ENCODE measurements around the gene RAB11FIP3. TPM values are rescaled to one million over a fixed set of nuclear protein-coding genes. Genes with fewer than 3 reads are reported as not detected.

Gene RAB11FIP3
- polyA plus RNA-seq, 1 of the 3 experiments (the other 2 are of a cell fraction): 24.8 TPM

DNA sequence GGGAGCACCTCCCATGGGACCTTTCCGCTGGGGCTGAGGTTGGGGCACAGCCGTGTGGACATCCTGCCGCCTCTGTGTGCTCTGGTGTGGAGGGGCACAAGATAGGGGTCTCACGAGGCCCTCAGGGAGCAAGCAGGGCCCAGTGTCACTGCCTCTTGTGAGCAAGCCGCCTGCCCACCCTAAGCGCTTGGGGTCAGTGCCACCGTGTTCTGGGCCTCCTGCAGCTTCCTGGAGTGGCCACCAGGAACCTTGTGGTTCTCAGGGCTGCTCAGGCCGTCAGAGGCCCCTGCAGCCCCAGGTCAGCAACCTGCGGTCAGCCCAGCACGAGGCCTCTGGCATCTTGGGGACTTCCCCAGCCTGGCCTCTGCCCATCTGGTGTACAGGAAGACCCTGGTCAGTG is 88.5 kb downstream of the RAB11FIP3 start:
- Histone ChIP-seq H3K4me3 (ENCODE audit: low read depth in 2 of 2, low read length in 1 of 2) (no peak overlapping the region), H2AFZ (ENCODE audit: low read depth) (no peak overlapping the region), H3K27ac (ENCODE audit: low read depth in 2 of 2, low read length in 1 of 2) (no peak overlapping the region), H3K79me2 (ENCODE audit: insufficient read depth) (no peaks in the 10 kb centered on the region), H3K9me2 (no peaks in the 10 kb centered on the region), H3K27me3 (ENCODE audit: insufficient read depth) (no peaks in the 10 kb centered on the region), H4K20me1 (ENCODE audit: insufficient read depth) (no peaks in the 10 kb centered on the region), H3K9ac (no peak overlapping the region), H3K4me2 (no peak overlapping the region), H3K4me1 (ENCODE audit: control insufficient read depth in 1 of 2, insufficient read depth in 2 of 2, low read depth in 1 of 2, low read length in 1 of 2) (no peaks in the 10 kb centered on the region), H3K36me3 (replicated peaks in 1 of 2; ENCODE audit: control insufficient read depth in 1 of 2, insufficient read depth in 2 of 2, low read length in 1 of 2) (peaks cover 0 to 22% of the 10 kb centered on the region in 2 experiments), H3F3A (replicated peaks; ENCODE audit: insufficient read depth) (no peaks in the 10 kb centered on the region), H3K9me3 (no peaks in the 10 kb centered on the region)
- no peak for DNase-seq
- no peak for TF ChIP-seq FOSL2 (IDR thresholded peaks at IDR 0.05; ENCODE audit: borderline replicate concordance, low read depth)
- TF ChIP-seq FOXJ3 (CRISPR knock-in tag; IDR thresholded peaks at IDR 0.05): no peak
- TF ChIP-seq RXRA (IDR thresholded peaks at IDR 0.05; ENCODE audit: borderline replicate concordance, low read depth): no peak
- TF ChIP-seq NRF1 (IDR thresholded peaks at IDR 0.05; ENCODE audit: low read depth, low read length): no peak
- ChIA-PET POLR2A (interaction anchor here (1.3 to 1.6 kb wide), 2 partner anchors 13 to 95 kb away, joined by 4 to 6 read pairs; partner anchors contain the start of gene CAPN15), CTCF (interaction anchor here (1.2 to 1.7 kb wide), 2 partner anchors 12 to 26 kb away, joined by 3 to 4 read pairs; no protein-coding TSS in a partner anchor)
- WGBS (ENCODE audit: low lambda C conversion rate): 95% methylated on average over 6 of the region's 10 CpGs

DNA sequence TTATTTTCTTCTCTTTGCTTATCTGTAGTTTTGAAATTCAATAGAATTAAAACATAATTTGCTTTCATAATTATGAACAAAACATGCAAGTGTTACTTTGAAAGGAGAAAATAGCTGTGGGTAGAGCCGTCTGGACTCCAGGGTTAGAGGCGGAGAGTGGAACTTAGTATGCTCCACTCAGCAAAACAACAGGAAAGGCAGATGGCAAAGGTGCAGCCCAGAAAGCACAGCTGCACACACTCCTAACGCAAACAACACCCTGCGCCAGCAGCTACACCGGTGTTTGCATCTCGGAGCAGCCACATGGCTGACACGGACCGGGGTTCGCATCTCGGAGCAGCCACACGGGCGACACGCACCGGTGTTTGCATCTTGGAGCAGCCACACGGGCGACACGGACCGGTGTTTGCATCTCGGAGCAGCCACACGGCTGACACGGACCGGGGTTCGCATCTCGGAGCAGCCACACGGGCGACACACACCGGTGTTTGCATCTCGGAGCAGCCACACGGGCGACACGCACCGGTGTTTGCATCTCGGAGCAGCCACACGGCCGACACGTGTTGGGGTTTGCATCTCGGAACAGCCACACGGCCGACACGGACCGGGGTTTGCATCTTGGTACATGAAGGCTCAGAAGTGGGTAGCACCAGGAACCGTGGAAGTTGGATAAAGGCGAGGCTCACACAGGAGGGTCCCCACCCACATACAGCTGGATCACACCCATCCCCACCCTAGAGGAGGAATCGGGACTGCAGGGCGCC is 89.9 kb downstream of the RAB11FIP3 start:
- ChIA-PET CTCF (interaction anchor here (0.9 kb wide), 2 partner anchors 12 to 20 kb away, joined by 3 to 4 read pairs; partner anchors contain the start of gene CAPN15), POLR2A (interaction anchor here (1.3 to 1.6 kb wide), 2 partner anchors 12 to 96 kb away, joined by 4 to 6 read pairs; partner anchors contain the start of gene CAPN15)
- H3K27ac ChIP-seq (ENCODE audit: low read depth in 2 of 2, low read length in 1 of 2): no peak overlapping the region
- H3K9me2 ChIP-seq: no peaks in the 10 kb centered on the region
- H4K20me1 ChIP-seq (ENCODE audit: insufficient read depth): no peaks in the 10 kb centered on the region
- no peak overlapping the region for H3K9ac ChIP-seq
- TF ChIP-seq FOXM1 (IDR thresholded peaks at IDR 0.05; ENCODE audit: low read depth) (no peak), MEF2A (IDR thresholded peaks at IDR 0.05; ENCODE audit: borderline replicate concordance, low read depth) (no peak)
- no peak overlapping the region for H2AFZ ChIP-seq (ENCODE audit: low read depth)
- H3K4me2 ChIP-seq: no peak overlapping the region
- DNase-seq: no peak
- H3K4me1 ChIP-seq (ENCODE audit: control insufficient read depth in 1 of 2, insufficient read depth in 2 of 2, low read depth in 1 of 2, low read length in 1 of 2): no peaks in the 10 kb centered on the region
- no peak overlapping the region for H3K4me3 ChIP-seq (ENCODE audit: low read depth in 2 of 2, low read length in 1 of 2)
- 94% methylated on average over 29 of the region's 45 CpGs for WGBS (ENCODE audit: low lambda C conversion rate)
- peaks cover 0 to 32% of the 10 kb centered on the region in 2 experiments for H3K36me3 ChIP-seq (replicated peaks in 1 of 2; ENCODE audit: control insufficient read depth in 1 of 2, insufficient read depth in 2 of 2, low read length in 1 of 2)
- H3K79me2 ChIP-seq (ENCODE audit: insufficient read depth): no peaks in the 10 kb centered on the region
- H3F3A ChIP-seq (replicated peaks; ENCODE audit: insufficient read depth): no peaks in the 10 kb centered on the region
- H3K27me3 ChIP-seq (ENCODE audit: insufficient read depth): no peaks in the 10 kb centered on the region
- no peaks in the 10 kb centered on the region for H3K9me3 ChIP-seq

DNA sequence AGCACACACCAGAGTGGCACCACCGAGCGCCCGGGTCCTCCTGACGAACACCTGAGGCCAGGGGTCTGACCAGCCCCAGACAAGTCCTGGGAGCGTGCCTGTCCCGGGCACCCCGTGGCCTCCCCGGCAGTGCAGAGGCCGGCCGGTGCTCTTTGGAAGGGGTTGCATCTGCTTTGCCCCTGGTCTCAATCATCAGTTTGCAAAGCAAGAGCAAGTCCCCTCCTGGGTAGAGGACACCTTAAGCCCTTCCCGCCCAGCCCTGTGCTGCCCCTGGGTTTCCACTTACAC is 90.4 kb downstream of the RAB11FIP3 start:
- no peaks in the 10 kb centered on the region for H3F3A ChIP-seq (replicated peaks; ENCODE audit: insufficient read depth)
- no peak overlapping the region for H3K9ac ChIP-seq
- TF ChIP-seq MEF2A (IDR thresholded peaks at IDR 0.05; ENCODE audit: borderline replicate concordance, low read depth) (no peak), NFIC (IDR thresholded peaks at IDR 0.05; ENCODE audit: borderline replicate concordance) (no peak), FOXJ3 (CRISPR knock-in tag; IDR thresholded peaks at IDR 0.05) (no peak), TAF1 (IDR thresholded peaks at IDR 0.05; ENCODE audit: borderline replicate concordance, low read depth, low read length) (no peak), SIN3A (IDR thresholded peaks at IDR 0.05; ENCODE audit: borderline replicate concordance, low read depth, low read length) (no peak)
- H3K4me1 ChIP-seq (ENCODE audit: control insufficient read depth in 1 of 2, insufficient read depth in 2 of 2, low read depth in 1 of 2, low read length in 1 of 2): no peaks in the 10 kb centered on the region
- ChIA-PET CTCF (no interaction called here), POLR2A (no interaction called here)
- no peak for DNase-seq
- no peaks in the 10 kb centered on the region for H3K9me3 ChIP-seq
- no peak overlapping the region for H3K4me3 ChIP-seq (ENCODE audit: low read depth in 2 of 2, low read length in 1 of 2)
- H3K27ac ChIP-seq (ENCODE audit: low read depth in 2 of 2, low read length in 1 of 2): no peak overlapping the region
- peaks cover 0 to 32% of the 10 kb centered on the region in 2 experiments for H3K36me3 ChIP-seq (replicated peaks in 1 of 2; ENCODE audit: control insufficient read depth in 1 of 2, insufficient read depth in 2 of 2, low read length in 1 of 2)
- H3K4me2 ChIP-seq: no peak overlapping the region
- no peaks in the 10 kb centered on the region for H3K27me3 ChIP-seq (ENCODE audit: insufficient read depth)
- H4K20me1 ChIP-seq (ENCODE audit: insufficient read depth): no peaks in the 10 kb centered on the region
- H3K79me2 ChIP-seq (ENCODE audit: insufficient read depth): no peaks in the 10 kb centered on the region
- WGBS (ENCODE audit: low lambda C conversion rate): 93% methylated on average over 5 of the region's 11 CpGs
- H2AFZ ChIP-seq (ENCODE audit: low read depth): no peak overlapping the region
- H3K9me2 ChIP-seq: no peaks in the 10 kb centered on the region
